Uterus (tissue), 4 donors: Measurements from ENCODE around the gene MAP3K20. TPM values are rescaled to one million over a fixed set of nuclear protein-coding genes. Genes with fewer than 3 reads are reported as not detected.

Source experiments
- DNase-seq, 2 donors: peaks; one replicate each; pipeline ENCODE4 v3.0.0-alpha.2; 2019 to 2020
- H3K27ac ChIP-seq, 2 donors: fragments of 200-600 bp; sonication (generic); 1 replicate in 1 of 2; 2 replicates in 1 of 2; pipeline ENCODE4 v1.5.1; 2016 to 2018
- H3K27me3 ChIP-seq, 2 donors: fragments of 200-600 bp; sonication (generic); one replicate each; pipeline ENCODE4 v1.5.1; 2018 to 2019; ENCODE audit warnings: control low read depth in 1 of 2
- H3K36me3 ChIP-seq, 2 donors: fragments of 200-600 bp; sonication (generic); one replicate each; pipeline ENCODE4 v1.5.1; 2019; ENCODE audit warnings: control low read depth in 1 of 2
- H3K4me1 ChIP-seq, 2 donors: fragments of 200-600 bp; sonication (generic); one replicate each; pipeline ENCODE4 v1.5.1; 2018 to 2019; ENCODE audit warnings: control low read depth in 1 of 2
- H3K4me3 ChIP-seq, 2 donors: fragments of 200-600 bp; sonication (generic); 1 replicate in 1 of 2; 2 replicates in 1 of 2; pipeline ENCODE4 v1.5.1; 2018 to 2019; ENCODE audit warnings: mild to moderate bottlenecking in 1 of 2
- H3K9me3 ChIP-seq, 2 donors: fragments of 200-600 bp; sonication (generic); one replicate each; pipeline ENCODE4 v1.5.1; 2019; ENCODE audit warnings: control low read depth in 1 of 2
- POLR2A ChIP-seq, 2 donors: fragments of 450-650 bp; IDR thresholded peaks; one replicate each; pipeline ENCODE4 v1.6.1; 2016; ENCODE audit warnings: antibody characterized with exemption in 2 of 2, mild to moderate bottlenecking in 1 of 2, moderate library complexity in 1 of 2
- intact Hi-C: fragments of 100-400 bp; cut with DNase I; formaldehyde crosslinking; loops from one replicate; pipeline ENCODE4 v1.15.1; 2023; ENCODE audit warnings: low total_unique reads
- total RNA-seq, 4 donors: library from RNA; depleted of rRNA in 3 of 4; stranded (reverse); fragments of >200 nt in 3 of 4; gene quantifications; one replicate each; pipeline versions ENCODE4 v1.1.0 to v1.2.4, GENCODE V29; 2014 to 2023
- TF ChIP-seq, protein P1 (sequence below), 4 experiments: fragments of 200-600 bp in 2 of 4; fragments of 450-650 bp in 2 of 4; sonication (generic) in 2 of 4; IDR thresholded peaks; one replicate each; pipeline ENCODE4 v1.5.1; 2016 to 2019; ENCODE audit warnings: antibody characterized with exemption in 4 of 4, mild to moderate bottlenecking in 2 of 4, moderate library complexity in 1 of 4
- donor health status: DM: yes; HTN: yes; CAD: no.

MAP3K20 gene
- total RNA-seq, 4 donors from 2014 or later: 47.6 to 183 (median 124) TPM

DNA sequence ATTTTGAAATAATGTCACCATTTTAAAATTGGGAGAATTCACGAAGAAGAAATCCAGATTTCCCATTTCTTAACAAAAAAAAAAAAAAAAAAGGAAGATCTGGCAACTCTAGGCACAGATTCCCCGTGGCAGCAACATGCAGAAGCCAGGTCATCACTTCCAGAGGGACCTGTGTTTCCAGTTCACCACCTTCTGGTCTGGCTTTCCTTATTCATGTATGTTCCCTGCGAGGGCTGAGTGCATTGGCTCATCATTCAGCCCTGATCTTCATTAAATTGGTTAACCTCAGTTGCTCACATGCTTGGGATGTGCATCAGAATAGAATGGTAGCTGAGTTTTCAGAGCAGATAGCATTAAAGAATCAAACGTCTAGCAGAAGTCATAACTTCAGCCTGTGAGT is 25.0 kb upstream of the MAP3K20 start:
- Histone ChIP-seq H3K4me1 (peaks cover 0 to 7% of the 10 kb centered on the region in 2 donors), H3K9me3 (no peaks in the 10 kb centered on the region), H3K36me3 (no peaks in the 10 kb centered on the region), H3K4me3 (no peak overlapping the region), H3K27ac (no peak overlapping the region), H3K27me3 (no peaks in the 10 kb centered on the region)
- TF ChIP-seq POLR2A (IDR thresholded peaks at IDR 0.05): no peak
- TF ChIP-seq, protein P1, sequence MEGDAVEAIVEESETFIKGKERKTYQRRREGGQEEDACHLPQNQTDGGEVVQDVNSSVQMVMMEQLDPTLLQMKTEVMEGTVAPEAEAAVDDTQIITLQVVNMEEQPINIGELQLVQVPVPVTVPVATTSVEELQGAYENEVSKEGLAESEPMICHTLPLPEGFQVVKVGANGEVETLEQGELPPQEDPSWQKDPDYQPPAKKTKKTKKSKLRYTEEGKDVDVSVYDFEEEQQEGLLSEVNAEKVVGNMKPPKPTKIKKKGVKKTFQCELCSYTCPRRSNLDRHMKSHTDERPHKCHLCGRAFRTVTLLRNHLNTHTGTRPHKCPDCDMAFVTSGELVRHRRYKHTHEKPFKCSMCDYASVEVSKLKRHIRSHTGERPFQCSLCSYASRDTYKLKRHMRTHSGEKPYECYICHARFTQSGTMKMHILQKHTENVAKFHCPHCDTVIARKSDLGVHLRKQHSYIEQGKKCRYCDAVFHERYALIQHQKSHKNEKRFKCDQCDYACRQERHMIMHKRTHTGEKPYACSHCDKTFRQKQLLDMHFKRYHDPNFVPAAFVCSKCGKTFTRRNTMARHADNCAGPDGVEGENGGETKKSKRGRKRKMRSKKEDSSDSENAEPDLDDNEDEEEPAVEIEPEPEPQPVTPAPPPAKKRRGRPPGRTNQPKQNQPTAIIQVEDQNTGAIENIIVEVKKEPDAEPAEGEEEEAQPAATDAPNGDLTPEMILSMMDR (IDR thresholded peaks at IDR 0.05): no peak
- intact Hi-C loops: no loop called here
- no peak for DNase-seq

DNA sequence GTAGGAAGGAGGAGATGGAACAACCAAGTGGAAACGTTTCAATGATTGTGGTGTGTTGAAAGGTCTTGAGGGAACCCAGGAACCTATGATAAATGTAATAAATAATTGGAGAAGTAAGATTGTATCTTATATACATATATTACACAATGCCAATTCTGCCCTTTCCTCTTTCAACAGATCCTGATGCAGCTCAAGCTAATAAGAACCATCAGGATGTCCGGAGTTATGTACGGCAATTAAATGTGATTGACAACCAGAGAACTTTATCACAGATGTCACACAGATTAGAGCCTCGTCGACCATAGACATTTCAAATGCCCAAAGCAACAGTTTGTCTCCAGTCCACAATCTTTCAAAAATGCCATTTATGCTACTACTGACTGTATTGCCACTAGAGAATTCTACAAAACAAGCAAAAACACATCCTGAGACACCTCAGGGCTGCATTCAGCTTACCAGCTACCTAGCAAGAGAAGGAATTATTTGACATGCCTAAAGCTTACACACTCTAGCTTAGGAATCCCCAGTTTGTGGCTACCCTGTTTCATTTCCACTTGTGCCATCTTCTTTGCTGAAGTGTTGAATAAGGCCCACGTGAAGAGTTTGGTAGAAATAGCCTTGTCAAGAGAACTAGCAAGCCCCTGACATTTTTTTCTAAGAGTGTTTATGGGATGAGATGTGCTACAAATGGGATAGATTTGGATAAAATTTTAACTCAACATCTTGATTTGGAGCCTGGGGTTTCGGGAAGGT is 24.0 kb upstream of the MAP3K20 start:
- TF ChIP-seq, protein P1 (IDR thresholded peaks at IDR 0.05): no peak
- TF ChIP-seq POLR2A (IDR thresholded peaks at IDR 0.05): no peak
- DNase-seq: no peak
- peaks cover 0 to 6% of the 10 kb centered on the region in 2 donors for H3K4me1 ChIP-seq
- no peaks in the 10 kb centered on the region for H3K27me3 ChIP-seq
- no peaks in the 10 kb centered on the region for H3K36me3 ChIP-seq
- H3K27ac ChIP-seq: no peak overlapping the region
- intact Hi-C loops: no loop called here
- H3K9me3 ChIP-seq: no peaks in the 10 kb centered on the region
- no peak overlapping the region for H3K4me3 ChIP-seq

DNA sequence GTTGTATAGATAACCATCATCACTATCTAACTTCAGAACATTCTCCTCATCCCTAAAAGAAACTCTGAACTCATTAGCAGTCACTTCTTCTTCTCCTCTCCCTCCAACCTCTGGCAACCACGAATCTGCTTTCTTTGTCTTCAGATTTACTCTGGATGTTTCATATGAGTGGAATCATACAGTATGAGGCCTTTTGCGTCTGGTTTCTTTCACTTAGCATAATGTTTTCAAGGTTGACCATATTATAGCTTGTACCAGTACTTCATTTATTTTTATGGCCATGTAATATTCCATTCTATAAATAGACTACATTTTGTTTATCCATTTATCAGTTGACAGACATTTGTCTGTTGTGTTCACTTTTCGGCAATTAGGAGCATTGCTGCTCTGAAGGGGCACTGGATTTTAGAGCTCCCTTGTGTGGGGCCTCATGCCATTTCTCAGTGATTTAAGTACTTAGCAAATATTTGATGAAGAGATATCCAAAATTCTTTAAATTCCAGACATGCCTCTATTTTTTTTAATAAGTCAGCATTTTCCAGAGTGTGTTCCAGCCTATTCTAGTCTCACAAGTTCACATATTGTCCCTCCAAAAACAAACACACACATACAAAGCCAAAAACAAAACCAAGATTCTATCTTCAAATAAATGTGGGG is 22.5 kb upstream of the MAP3K20 start:
- peaks cover 0 to 6% of the 10 kb centered on the region in 2 donors for H3K4me1 ChIP-seq
- no peaks in the 10 kb centered on the region for H3K36me3 ChIP-seq
- intact Hi-C loops: no loop called here
- H3K9me3 ChIP-seq: no peaks in the 10 kb centered on the region
- H3K27me3 ChIP-seq: no peaks in the 10 kb centered on the region
- H3K27ac ChIP-seq: no peak overlapping the region
- H3K4me3 ChIP-seq: no peak overlapping the region
- TF ChIP-seq, protein P1 (IDR thresholded peaks at IDR 0.05): no peak
- no peak for TF ChIP-seq POLR2A (IDR thresholded peaks at IDR 0.05)
- DNase-seq: no peak

DNA sequence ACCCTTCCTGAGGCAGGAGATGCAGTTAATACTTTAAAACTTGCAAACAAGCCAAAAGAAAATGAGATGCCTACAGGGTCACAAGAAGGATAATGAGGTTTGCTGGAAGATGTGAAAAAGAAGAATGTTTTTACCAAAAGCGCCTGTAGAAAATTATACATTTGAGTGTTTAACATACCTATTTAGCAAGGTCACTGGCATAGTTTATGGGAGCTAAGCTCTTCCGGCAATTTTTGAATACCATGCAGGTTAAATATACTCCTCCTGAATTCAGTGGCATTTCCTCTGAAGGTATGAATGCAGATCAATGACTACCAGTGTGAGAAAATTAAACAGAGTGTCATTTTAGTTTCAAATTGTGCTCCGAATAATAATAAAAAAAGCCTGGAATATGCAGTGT is 21.2 kb upstream of the MAP3K20 start:
- no peaks in the 10 kb centered on the region for H3K27me3 ChIP-seq
- DNase-seq: no peak
- no peak overlapping the region for H3K27ac ChIP-seq
- intact Hi-C loops: no loop called here
- no peak for TF ChIP-seq POLR2A (IDR thresholded peaks at IDR 0.05)
- TF ChIP-seq, protein P1 (IDR thresholded peaks at IDR 0.05): no peak
- no peaks in the 10 kb centered on the region for H3K36me3 ChIP-seq
- H3K9me3 ChIP-seq: no peaks in the 10 kb centered on the region
- H3K4me1 ChIP-seq: peaks cover 0 to 6% of the 10 kb centered on the region in 2 donors
- no peak overlapping the region for H3K4me3 ChIP-seq

DNA sequence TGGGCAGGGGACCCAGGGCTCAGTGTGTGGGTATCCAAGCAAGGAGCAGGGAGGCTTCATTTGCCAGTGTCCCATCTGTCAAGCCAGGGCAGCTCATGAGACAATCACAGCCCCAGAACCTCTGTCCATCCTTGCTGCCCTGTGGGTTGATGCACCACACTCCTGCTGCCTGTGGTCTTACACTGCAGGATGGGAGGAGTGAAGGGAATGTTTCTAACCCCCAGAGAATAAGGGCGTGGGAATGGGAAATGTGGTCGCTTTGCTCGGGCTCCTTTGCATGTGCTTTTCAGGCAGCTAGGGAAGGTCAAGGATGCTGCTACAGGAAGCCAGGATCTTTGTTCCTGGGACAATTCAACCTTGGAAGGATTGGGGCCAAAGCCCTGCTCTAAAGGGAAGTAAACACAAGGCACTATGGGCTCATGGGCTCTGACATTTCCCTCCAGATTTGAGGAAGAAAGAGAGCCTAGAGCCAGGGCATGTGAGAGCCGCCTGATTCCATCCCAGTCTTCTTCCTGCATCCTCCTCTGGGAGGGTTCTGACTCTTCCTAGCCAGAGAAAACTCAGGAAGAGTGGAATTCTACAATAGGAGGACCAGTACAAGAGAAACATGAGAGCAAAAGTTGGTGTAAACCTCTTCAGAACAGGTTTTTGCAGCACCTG is 18.8 kb upstream of the MAP3K20 start:
- H3K9me3 ChIP-seq: no peaks in the 10 kb centered on the region
- no peaks in the 10 kb centered on the region for H3K36me3 ChIP-seq
- no peak for TF ChIP-seq POLR2A (IDR thresholded peaks at IDR 0.05)
- TF ChIP-seq, protein P1 (IDR thresholded peaks at IDR 0.05): no peak
- H3K27ac ChIP-seq: no peak overlapping the region
- no peaks in the 10 kb centered on the region for H3K4me1 ChIP-seq
- no peak for DNase-seq
- H3K4me3 ChIP-seq: no peak overlapping the region
- intact Hi-C loops: no loop called here
- no peaks in the 10 kb centered on the region for H3K27me3 ChIP-seq
